Smooth muscle cell (in vitro differentiated cells): Measurements from ENCODE around the gene FLNB. TPM values are rescaled to one million over a fixed set of nuclear protein-coding genes. Genes with fewer than 3 reads are reported as not detected.

Experiments used
- DNase-seq: peaks from one replicate; lab custom pipeline; 2025; ENCODE audit not compliant: unreplicated experiment; lab: John Stamatoyannopoulos, UW
- H2AFZ ChIP-seq: fragments of 200-600 bp; sonication (generic); 2 replicates; pipeline ENCODE4 v1.6.0; 2016; ENCODE audit warnings: antibody characterized with exemption, low read depth, mild to moderate bottlenecking
- H3F3A ChIP-seq: fragments of 200-600 bp; sonication (generic); 2 replicates; pipeline ENCODE4 v1.6.0; 2017; ENCODE audit warnings: antibody characterized with exemption, low read depth
- H3K27ac ChIP-seq: fragments of 200-600 bp; sonication (generic); 2 replicates; pipeline ENCODE4 v1.5.1; 2016; ENCODE audit warnings: low read depth, mild to moderate bottlenecking
- H3K27me3 ChIP-seq: fragments of 200-600 bp; sonication (generic); 2 replicates; pipeline ENCODE4 v1.6.1; 2016; ENCODE audit warnings: low read depth, mild to moderate bottlenecking
- H3K36me3 ChIP-seq: fragments of 200-600 bp; sonication (generic); 2 replicates; pipeline ENCODE4 v1.5.1; 2016; ENCODE audit warnings: low read depth
- H3K4me1 ChIP-seq: fragments of 200-600 bp; sonication (generic); 2 replicates; pipeline ENCODE4 v1.5.1; 2016; ENCODE audit warnings: low read depth
- H3K4me2 ChIP-seq: fragments of 200-600 bp; sonication (generic); 2 replicates; pipeline ENCODE4 v1.6.0; 2016; ENCODE audit warnings: mild to moderate bottlenecking
- H3K4me3 ChIP-seq: fragments of 200-600 bp; sonication (generic); 2 replicates; pipeline ENCODE4 v1.5.1; 2016; ENCODE audit warnings: mild to moderate bottlenecking
- H3K79me2 ChIP-seq: fragments of 200-600 bp; sonication (generic); 2 replicates; pipeline ENCODE4 v1.6.0; 2016; ENCODE audit warnings: low read depth, mild to moderate bottlenecking
- H3K9ac ChIP-seq: fragments of 200-600 bp; sonication (generic); 2 replicates; pipeline ENCODE4 v1.6.0; 2016; ENCODE audit warnings: low read depth
- H3K9me3 ChIP-seq: fragments of 200-600 bp; sonication (generic); replicated peaks from 2 replicates; pipeline ENCODE4 v1.5.1; 2016; ENCODE audit warnings: low read depth
- H4K20me1 ChIP-seq: fragments of 200-600 bp; sonication (generic); 2 replicates; pipeline ENCODE4 v1.6.0; 2016; ENCODE audit warnings: low read depth
- WGBS: methylation state at CpG from one replicate; pipeline ENCODE4 v1.1.7; 2016; ENCODE audit warnings: low lambda C conversion rate; 5-methylcytosine and 5-hydroxymethylcytosine counted together
- polyA plus RNA-seq: library from polyadenylated mRNA; unstranded; fragments of >200 nt; fragmentation: Nextera tagmentation; extraction: Ambion mirVana; gene quantifications from 2 replicates; pipeline ENCODE4 v1.2.1, GENCODE V29; 2016
- total RNA-seq: library from RNA; depleted of rRNA; stranded (reverse); fragments of >200 nt; gene quantifications from 2 replicates; pipeline ENCODE4 v1.2.3, GENCODE V29; 2014
- TF ChIP-seq, protein P1 (sequence below): fragments of 200-600 bp; sonication (generic); IDR thresholded peaks from 2 replicates; pipeline ENCODE4 v1.5.1; 2017; ENCODE audit warnings: borderline replicate concordance, mild to moderate bottlenecking, antibody characterized with exemption; ENCODE audit not compliant: insufficient read depth, poor library complexity, severe bottlenecking

The FLNB gene
- total and polyA plus RNA-seq, 2 experiments from 2014 or later, result 52.7 to 145 TPM

DNA sequence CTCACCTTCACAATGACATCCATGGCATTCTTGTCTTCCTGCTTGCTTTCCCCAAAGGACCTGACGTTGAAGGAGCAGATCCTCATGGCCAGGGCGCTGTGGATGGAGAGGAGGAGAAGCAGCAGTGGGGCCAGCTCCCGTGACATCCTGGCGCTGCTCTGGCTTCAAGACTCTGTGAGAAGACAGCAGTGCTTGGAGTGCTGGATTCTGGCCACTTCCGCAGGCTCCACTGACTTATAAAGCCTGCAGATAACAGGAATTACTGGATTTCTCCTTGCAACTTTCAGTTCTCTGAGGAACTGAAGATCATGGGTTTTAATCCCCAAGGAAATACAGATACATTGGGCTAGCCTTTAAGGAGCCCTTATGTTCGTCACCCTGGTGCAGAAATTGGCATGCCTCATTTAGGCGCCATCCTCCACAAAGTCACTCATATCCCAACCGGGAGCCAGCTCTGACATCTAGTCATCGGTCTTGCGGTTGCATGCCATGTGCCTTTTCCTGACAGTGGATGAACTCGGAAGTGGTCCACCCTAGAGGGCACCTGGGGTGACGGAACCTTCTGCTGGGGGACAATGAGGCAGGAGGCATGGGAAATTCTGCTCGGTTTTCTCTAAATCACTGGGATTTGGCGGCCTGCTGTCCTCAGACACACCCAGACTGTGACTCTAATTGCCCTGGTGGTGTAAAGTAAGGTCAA is 202.7 kb downstream of the FLNB start, which contains the start of gene DNASE1L3:
Gene DNASE1L3 (minus strand): TSS at position 212 of the 700 bp plus-strand sequence. CDS start 66 bp downstream, at position 146.
- Histone ChIP-seq H3K27me3 (no peaks in the 10 kb centered on the region), H4K20me1 (no peaks in the 10 kb centered on the region), H2AFZ (no peak within 1 kb of the TSS), H3K9ac (no peak within 1 kb of the TSS), H3K4me1 (no peaks in the 10 kb centered on the region), H3K27ac (no peak within 1 kb of the TSS), H3K36me3 (no peaks in the 10 kb centered on the region), H3K4me3 (no peak within 1 kb of the TSS), H3K79me2 (no peaks in the 10 kb centered on the region), H3K9me3 (no peaks in the 10 kb centered on the region), H3F3A (no peaks in the 10 kb centered on the region), H3K4me2 (peak within 1 kb of the TSS; percentile 25)
- no peak for DNase-seq
- TF ChIP-seq, protein P1, sequence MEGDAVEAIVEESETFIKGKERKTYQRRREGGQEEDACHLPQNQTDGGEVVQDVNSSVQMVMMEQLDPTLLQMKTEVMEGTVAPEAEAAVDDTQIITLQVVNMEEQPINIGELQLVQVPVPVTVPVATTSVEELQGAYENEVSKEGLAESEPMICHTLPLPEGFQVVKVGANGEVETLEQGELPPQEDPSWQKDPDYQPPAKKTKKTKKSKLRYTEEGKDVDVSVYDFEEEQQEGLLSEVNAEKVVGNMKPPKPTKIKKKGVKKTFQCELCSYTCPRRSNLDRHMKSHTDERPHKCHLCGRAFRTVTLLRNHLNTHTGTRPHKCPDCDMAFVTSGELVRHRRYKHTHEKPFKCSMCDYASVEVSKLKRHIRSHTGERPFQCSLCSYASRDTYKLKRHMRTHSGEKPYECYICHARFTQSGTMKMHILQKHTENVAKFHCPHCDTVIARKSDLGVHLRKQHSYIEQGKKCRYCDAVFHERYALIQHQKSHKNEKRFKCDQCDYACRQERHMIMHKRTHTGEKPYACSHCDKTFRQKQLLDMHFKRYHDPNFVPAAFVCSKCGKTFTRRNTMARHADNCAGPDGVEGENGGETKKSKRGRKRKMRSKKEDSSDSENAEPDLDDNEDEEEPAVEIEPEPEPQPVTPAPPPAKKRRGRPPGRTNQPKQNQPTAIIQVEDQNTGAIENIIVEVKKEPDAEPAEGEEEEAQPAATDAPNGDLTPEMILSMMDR, result no peak
- WGBS, result 68% methylated on average over 14 of the region's 14 CpGs

DNA sequence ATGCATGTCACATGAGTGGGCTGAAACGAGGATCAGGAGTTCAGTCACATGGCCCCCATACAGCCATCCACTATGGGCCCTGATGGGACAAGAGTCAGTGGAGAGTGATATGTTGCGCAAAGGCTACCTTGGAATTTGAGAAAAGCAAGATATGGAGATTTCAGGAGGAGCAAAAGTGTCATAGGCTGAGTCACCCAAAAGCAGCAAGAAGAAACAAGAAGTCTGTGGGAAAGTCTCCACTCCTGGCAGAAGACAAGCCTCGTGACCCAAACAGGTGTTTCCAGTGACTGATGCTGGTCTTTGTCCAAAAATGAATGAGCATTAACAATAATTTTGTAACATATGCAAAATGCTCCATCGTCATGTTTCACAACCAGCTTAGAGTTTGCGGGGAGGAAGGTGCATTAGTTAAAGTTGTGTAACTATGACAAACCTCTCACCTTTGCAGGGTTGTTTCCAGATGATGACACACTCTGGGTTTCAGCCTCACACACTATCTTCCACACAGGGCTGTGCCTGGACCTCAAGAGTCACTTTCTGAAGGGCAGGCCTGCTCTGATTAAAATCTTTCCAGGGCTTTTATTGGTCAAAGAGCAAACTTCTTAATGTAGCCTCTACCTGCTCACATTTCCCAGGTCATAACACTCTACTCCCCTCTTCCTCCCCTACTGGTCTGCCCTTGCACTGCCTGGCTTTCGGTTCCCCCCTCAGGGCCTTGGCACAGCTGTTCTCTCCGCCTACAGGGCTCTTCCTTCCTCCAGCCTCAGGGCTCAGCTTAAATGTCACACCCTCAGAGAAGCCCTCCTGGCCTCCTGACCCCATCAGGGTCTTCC is 206.5 kb downstream of the FLNB start:
- Histone ChIP-seq H4K20me1 (no peaks in the 10 kb centered on the region), H3F3A (no peaks in the 10 kb centered on the region), H3K27me3 (no peaks in the 10 kb centered on the region), H3K27ac (no peak overlapping the region), H3K4me1 (peaks cover 5% of the 10 kb centered on the region), H3K4me3 (no peak overlapping the region), H3K9me3 (no peaks in the 10 kb centered on the region), H3K79me2 (no peaks in the 10 kb centered on the region), H2AFZ (no peak overlapping the region), H3K9ac (no peak overlapping the region), H3K4me2 (no peak overlapping the region), H3K36me3 (no peaks in the 10 kb centered on the region)
- no peak for DNase-seq
- 76% methylated on average over 7 of the region's 7 CpGs for WGBS
- TF ChIP-seq, protein P1, result no peak

DNA sequence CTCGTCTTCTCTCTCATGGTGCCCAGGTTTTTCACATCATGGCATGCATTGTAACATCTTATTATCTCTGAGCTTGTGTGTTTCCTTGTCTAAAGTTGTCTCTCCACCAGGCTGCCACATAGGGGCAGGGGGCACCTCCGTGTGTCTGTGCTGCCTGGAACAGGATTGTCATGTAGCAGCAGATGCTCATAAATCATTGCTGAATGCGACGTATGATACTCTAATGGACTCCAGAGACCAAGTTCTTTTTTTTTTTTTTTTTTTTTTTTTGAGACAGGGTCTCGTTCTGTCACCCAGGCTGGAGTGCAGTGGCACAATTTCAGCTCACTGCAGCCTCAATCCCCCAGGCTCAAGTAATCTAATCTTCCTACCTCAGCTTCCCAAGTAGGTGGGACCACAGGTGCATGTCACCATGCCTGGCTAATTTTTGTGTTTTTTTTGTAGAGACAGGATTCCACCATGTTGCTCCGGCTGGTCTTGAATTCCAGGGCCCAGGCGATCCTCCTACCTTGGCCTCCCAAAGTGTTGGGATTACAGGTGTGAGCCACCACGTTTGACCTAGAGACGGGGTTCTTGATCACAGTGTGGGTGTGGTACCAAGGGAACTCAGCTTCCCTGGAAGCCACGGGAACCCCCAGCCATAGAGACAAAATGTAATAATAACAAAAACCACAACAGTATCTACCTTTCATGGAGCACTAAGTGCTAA is 207.2 kb downstream of the FLNB start:
- Histone ChIP-seq H3K36me3 (no peaks in the 10 kb centered on the region), H3K9ac (no peak overlapping the region), H3K27me3 (no peaks in the 10 kb centered on the region), H3K4me3 (no peak overlapping the region), H3K4me2 (no peak overlapping the region), H3K79me2 (no peaks in the 10 kb centered on the region), H3K4me1 (peaks cover 5% of the 10 kb centered on the region), H3K9me3 (no peaks in the 10 kb centered on the region), H3F3A (no peaks in the 10 kb centered on the region), H3K27ac (no peak overlapping the region), H4K20me1 (no peaks in the 10 kb centered on the region), H2AFZ (no peak overlapping the region)
- TF ChIP-seq, protein P1, result no peak
- WGBS, result 89% methylated on average over 10 of the region's 10 CpGs
- no peak for DNase-seq
